Measurements from ENCODE around the gene DNALI1. TPM values are rescaled to one million over a fixed set of nuclear protein-coding genes. Genes with fewer than 3 reads are reported as not detected.
A peak's percentile ranks its signal among the peaks of the same experiment; 100 is the strongest.

The DNALI1 gene
- total and polyA plus RNA-seq, 10 of the 15 experiments (the other 5 are each of a cell fraction or from before 2014, with no cell fraction given): 0.03 to 0.13 (median 0.05) TPM; not detected in 7

DNA sequence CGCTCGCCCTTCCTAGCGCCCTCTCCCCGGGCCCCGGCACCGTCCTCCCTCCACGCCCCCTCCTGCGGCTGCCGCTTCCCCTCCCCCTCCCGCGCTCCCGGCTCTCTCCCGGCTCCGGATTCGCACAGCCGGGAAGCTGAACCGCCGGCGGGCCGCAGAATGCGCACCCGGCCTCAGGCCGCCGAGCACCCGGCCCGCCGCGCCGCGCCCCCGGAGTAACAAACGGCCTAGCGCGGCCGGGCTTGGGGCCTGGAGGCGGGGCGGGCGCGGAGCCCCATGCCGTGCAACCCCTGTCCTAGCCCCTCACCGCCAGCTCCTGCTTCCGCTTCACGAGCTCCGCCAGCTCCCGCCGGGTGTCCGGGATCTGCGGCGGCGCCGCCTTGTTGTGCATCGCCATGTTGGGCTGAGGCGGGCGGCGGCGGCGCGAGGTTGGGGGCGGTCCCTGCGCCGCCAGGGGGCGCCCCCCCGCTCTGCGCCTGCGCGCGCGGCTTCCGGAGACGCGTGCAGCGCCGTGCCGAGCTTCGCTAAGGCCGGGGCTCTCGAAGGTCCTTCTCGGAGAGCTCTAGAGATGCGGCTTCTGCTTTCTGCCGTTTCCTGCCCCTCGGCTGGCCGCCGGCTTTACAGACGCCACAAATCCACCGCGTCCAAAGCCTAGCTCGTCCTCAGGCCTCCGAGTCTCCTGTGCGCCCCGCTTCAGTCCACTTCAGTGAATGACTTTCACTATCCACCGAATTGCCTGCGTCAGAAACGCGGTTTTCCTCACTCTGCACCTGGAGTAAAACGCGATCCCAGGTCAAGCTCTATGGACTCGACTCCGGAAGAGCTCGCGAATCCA is 42.2 kb upstream of the DNALI1 start, which contains the start of gene MEAF6 (continued):
- TF ChIP-seq, protein P1, sequence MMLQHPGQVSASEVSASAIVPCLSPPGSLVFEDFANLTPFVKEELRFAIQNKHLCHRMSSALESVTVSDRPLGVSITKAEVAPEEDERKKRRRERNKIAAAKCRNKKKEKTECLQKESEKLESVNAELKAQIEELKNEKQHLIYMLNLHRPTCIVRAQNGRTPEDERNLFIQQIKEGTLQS (IDR thresholded peaks at IDR 0.05; ENCODE audit: borderline replicate concordance, extremely low read depth, low read depth, low read length): peak; percentile 44; the same call in 1 of the 2 replicates
- no peak for TF ChIP-seq ZNF274 (IDR thresholded peaks at IDR 0.05; ENCODE audit: insufficient read depth, insufficient read length)
- TF ChIP-seq STAT1 (conservative IDR thresholded peaks at IDR 0.05): peak; percentile 87; the same call in 1 of the 2 replicates
- TF ChIP-seq, protein P2, sequence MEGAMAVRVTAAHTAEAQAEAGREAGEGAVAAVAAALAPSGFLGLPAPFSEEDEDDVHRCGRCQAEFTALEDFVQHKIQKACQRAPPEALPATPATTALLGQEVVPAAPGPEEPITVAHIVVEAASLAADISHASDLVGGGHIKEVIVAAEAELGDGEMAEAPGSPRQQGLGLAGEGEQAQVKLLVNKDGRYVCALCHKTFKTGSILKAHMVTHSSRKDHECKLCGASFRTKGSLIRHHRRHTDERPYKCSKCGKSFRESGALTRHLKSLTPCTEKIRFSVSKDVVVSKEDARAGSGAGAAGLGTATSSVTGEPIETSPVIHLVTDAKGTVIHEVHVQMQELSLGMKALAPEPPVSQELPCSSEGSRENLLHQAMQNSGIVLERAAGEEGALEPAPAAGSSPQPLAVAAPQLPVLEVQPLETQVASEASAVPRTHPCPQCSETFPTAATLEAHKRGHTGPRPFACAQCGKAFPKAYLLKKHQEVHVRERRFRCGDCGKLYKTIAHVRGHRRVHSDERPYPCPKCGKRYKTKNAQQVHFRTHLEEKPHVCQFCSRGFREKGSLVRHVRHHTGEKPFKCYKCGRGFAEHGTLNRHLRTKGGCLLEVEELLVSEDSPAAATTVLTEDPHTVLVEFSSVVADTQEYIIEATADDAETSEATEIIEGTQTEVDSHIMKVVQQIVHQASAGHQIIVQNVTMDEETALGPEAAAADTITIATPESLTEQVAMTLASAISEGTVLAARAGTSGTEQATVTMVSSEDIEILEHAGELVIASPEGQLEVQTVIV (IDR thresholded peaks at IDR 0.05; ENCODE audit: borderline replicate concordance, partially characterized antibody): no peak
- TF ChIP-seq TBL1XR1 (IDR thresholded peaks at IDR 0.05; ENCODE audit: low read depth, low read length): no peak
- TF ChIP-seq KAT2A (conservative IDR thresholded peaks at IDR 0.05; ENCODE audit: control insufficient read depth, low read depth, low read length): no peak
- no peak; the same call in 1 of the 2 replicates for TF ChIP-seq HDGF (IDR thresholded peaks at IDR 0.05)
- TF ChIP-seq, protein P3, sequence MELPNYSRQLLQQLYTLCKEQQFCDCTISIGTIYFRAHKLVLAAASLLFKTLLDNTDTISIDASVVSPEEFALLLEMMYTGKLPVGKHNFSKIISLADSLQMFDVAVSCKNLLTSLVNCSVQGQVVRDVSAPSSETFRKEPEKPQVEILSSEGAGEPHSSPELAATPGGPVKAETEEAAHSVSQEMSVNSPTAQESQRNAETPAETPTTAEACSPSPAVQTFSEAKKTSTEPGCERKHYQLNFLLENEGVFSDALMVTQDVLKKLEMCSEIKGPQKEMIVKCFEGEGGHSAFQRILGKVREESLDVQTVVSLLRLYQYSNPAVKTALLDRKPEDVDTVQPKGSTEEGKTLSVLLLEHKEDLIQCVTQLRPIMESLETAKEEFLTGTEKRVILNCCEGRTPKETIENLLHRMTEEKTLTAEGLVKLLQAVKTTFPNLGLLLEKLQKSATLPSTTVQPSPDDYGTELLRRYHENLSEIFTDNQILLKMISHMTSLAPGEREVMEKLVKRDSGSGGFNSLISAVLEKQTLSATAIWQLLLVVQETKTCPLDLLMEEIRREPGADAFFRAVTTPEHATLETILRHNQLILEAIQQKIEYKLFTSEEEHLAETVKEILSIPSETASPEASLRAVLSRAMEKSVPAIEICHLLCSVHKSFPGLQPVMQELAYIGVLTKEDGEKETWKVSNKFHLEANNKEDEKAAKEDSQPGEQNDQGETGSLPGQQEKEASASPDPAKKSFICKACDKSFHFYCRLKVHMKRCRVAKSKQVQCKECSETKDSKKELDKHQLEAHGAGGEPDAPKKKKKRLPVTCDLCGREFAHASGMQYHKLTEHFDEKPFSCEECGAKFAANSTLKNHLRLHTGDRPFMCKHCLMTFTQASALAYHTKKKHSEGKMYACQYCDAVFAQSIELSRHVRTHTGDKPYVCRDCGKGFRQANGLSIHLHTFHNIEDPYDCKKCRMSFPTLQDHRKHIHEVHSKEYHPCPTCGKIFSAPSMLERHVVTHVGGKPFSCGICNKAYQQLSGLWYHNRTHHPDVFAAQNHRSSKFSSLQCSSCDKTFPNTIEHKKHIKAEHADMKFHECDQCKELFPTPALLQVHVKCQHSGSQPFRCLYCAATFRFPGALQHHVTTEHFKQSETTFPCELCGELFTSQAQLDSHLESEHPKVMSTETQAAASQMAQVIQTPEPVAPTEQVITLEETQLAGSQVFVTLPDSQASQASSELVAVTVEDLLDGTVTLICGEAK (IDR thresholded peaks at IDR 0.05; ENCODE audit: borderline replicate concordance): no peak
- peak; percentile 70 for TF ChIP-seq PML (IDR thresholded peaks at IDR 0.05; ENCODE audit: low read length)
- TF ChIP-seq HDAC6 (IDR thresholded peaks at IDR 0.05; ENCODE audit: unreplicated experiment): no peak
- no peak for TF ChIP-seq TARDBP (IDR thresholded peaks at IDR 0.05; ENCODE audit: borderline replicate concordance)
- TF ChIP-seq BRCA1 (IDR thresholded peaks at IDR 0.05; ENCODE audit: low read depth, low read length): no peak
- TF ChIP-seq, protein P4, sequence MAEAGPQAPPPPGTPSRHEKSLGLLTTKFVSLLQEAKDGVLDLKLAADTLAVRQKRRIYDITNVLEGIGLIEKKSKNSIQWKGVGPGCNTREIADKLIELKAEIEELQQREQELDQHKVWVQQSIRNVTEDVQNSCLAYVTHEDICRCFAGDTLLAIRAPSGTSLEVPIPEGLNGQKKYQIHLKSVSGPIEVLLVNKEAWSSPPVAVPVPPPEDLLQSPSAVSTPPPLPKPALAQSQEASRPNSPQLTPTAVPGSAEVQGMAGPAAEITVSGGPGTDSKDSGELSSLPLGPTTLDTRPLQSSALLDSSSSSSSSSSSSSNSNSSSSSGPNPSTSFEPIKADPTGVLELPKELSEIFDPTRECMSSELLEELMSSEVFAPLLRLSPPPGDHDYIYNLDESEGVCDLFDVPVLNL (IDR thresholded peaks at IDR 0.05; ENCODE audit: low read depth, low read length): 0 out of 2 replicates have a peak, but pooled peaks have one; percentile 8
- 0 out of 4 replicates have a peak, but pooled peaks have one; percentile 14 to 37 for TF ChIP-seq SRF (IDR thresholded peaks at IDR 0.05; ENCODE audit: low read depth in 2 of 2, low read length in 2 of 2)
- TF ChIP-seq GABPA (IDR thresholded peaks at IDR 0.05; ENCODE audit: low read depth): no peak
- TF ChIP-seq SREBF1 (IDR thresholded peaks at IDR 0.05; ENCODE audit: low read length): no peak
- TF ChIP-seq FOXK2 (IDR thresholded peaks at IDR 0.05): 0 out of 2 replicates have a peak, but pooled peaks have one; percentile 13
- TF ChIP-seq, protein P5, sequence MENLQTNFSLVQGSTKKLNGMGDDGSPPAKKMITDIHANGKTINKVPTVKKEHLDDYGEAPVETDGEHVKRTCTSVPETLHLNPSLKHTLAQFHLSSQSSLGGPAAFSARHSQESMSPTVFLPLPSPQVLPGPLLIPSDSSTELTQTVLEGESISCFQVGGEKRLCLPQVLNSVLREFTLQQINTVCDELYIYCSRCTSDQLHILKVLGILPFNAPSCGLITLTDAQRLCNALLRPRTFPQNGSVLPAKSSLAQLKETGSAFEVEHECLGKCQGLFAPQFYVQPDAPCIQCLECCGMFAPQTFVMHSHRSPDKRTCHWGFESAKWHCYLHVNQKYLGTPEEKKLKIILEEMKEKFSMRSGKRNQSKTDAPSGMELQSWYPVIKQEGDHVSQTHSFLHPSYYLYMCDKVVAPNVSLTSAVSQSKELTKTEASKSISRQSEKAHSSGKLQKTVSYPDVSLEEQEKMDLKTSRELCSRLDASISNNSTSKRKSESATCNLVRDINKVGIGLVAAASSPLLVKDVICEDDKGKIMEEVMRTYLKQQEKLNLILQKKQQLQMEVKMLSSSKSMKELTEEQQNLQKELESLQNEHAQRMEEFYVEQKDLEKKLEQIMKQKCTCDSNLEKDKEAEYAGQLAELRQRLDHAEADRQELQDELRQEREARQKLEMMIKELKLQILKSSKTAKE (IDR thresholded peaks at IDR 0.05; ENCODE audit: low read depth, poor library complexity, severe bottlenecking): no peak
- TF ChIP-seq TCF3 (IDR thresholded peaks at IDR 0.05; ENCODE audit: borderline replicate concordance, insufficient read depth, low read depth, low read length): no peak
